Measurements from ENCODE around the gene SDK1.

The SDK1 gene

DNA sequence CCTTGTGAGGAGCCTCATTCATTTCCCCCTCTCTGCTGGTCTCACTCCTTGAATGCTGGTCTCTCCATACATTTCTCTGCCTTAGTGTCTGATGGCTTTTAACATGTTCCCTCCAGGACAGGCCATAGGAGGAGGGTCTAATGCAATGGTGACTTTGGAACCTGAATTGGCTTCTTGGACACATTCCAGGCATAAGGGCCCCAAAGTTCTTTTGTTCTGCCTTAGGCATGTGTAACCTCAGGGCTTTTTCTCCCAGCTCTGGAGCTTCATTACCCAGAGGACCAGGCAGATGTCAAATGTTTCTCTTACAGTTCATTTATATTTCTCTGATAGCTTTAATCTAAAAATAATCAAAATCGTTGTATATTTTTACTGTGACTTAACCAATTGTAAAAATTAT lies 162.6 kb downstream of the SDK1 start:
- no peak for DNase-seq (ENCODE audit: low read depth)
- TF ChIP-seq CTCF (IDR thresholded peaks at IDR 0.05; ENCODE audit: low read depth, low read length, missing control alignments), result no peak
- in situ Hi-C loops (cut with HindIII; ENCODE audit: low sequenced_read_pairs), result no loop called here
- no peak overlapping the region for H3K4me3 ChIP-seq (ENCODE audit: low read depth, low read length)

- DNase-seq (ENCODE audit: low read depth), result no peak
- TF ChIP-seq CTCF (IDR thresholded peaks at IDR 0.05; ENCODE audit: low read depth, low read length, missing control alignments), result no peak
- in situ Hi-C loops (cut with HindIII; ENCODE audit: low sequenced_read_pairs), result no loop called here
- H3K4me3 ChIP-seq (ENCODE audit: low read depth, low read length), result no peak overlapping the region
These were observed 164.0 kb downstream of the SDK1 start for GRCh38 chr7:3464900-3465622.

DNA sequence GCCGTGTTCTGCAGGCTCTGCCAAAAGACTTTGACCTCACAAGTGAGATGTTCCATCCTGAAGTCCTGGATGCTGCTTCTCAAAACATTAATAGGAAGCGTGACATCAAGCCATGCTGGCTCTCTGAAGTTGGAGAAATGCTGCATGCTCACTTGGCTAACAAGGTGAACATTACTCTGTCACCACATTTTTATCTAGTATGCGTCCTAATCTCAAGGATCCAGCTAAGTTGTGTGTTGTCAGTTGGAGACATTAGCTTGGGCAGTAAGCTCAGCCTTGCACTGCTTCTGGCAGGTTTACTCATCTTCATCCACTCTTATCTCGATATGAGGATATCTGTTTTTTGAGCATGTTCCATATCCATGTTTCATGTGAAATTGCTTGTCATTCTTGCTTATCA lies 165.2 kb downstream of the SDK1 start:
- H3K4me3 ChIP-seq (ENCODE audit: low read depth, low read length), result no peak overlapping the region
- in situ Hi-C loops (cut with HindIII; ENCODE audit: low sequenced_read_pairs), result no loop called here
- no peak for TF ChIP-seq CTCF (IDR thresholded peaks at IDR 0.05; ENCODE audit: low read depth, low read length, missing control alignments)
- DNase-seq (ENCODE audit: low read depth), result no peak

GRCh38 chr7:3469641-3470040 lies 168.6 kb downstream of the SDK1 start:
- in situ Hi-C loops (cut with HindIII; ENCODE audit: low sequenced_read_pairs), result no loop called here
- no peak for DNase-seq (ENCODE audit: low read depth)
- H3K4me3 ChIP-seq (ENCODE audit: low read depth, low read length), result no peak overlapping the region
- no peak for TF ChIP-seq CTCF (IDR thresholded peaks at IDR 0.05; ENCODE audit: low read depth, low read length, missing control alignments)

- no peak for DNase-seq (ENCODE audit: low read depth)
- in situ Hi-C loops (cut with HindIII; ENCODE audit: low sequenced_read_pairs), result loop anchor here (5.0 kb wide), 3 partner anchors 53 to 173 kb away; no protein-coding TSS in a partner anchor
- TF ChIP-seq CTCF (IDR thresholded peaks at IDR 0.05; ENCODE audit: low read depth, low read length, missing control alignments), result no peak
- H3K4me3 ChIP-seq (ENCODE audit: low read depth, low read length), result no peak overlapping the region
These were observed 179.1 kb downstream of the SDK1 start for GRCh38 chr7:3480197-3480596.

GRCh38 chr7:3481435-3481834 lies 180.4 kb downstream of the SDK1 start:
- H3K4me3 ChIP-seq (ENCODE audit: low read depth, low read length), result no peak overlapping the region
- in situ Hi-C loops (cut with HindIII; ENCODE audit: low sequenced_read_pairs), result loop anchor here (5.0 kb wide), 3 partner anchors 54 to 174 kb away; no protein-coding TSS in a partner anchor
- DNase-seq (ENCODE audit: low read depth), result no peak

More at GRCh38 chr7:3481435-3481834, 180.4 kb downstream of the SDK1 start:
- no peak for TF ChIP-seq CTCF (IDR thresholded peaks at IDR 0.05; ENCODE audit: low read depth, low read length, missing control alignments)

All from astrocyte of the cerebellum (primary cell).